ENCODE results near the gene UBE2L6. TPM values are rescaled to one million over a fixed set of nuclear protein-coding genes. Genes with fewer than 3 reads are reported as not detected.

The UBE2L6 gene
- total and polyA plus RNA-seq, 11 donors, result 10.2 to 175 (median 14.5) TPM

- Histone ChIP-seq H3K27me3 (no peaks in the 10 kb centered on the region), H3K36me3 (peaks cover 0 to 76% (median 60%) of the 10 kb centered on the region in 9 donors), H3K9me3 (peaks cover 0 to 3% (median under 1%) of the 10 kb centered on the region in 12 donors), H3K4me3 (no peak overlapping the region), H3K27ac (no peak overlapping the region), H3K4me1 (no peaks in the 10 kb centered on the region)
- TF ChIP-seq POLR2A (IDR thresholded peaks at IDR 0.05), result no peak
- TF ChIP-seq, protein P1, sequence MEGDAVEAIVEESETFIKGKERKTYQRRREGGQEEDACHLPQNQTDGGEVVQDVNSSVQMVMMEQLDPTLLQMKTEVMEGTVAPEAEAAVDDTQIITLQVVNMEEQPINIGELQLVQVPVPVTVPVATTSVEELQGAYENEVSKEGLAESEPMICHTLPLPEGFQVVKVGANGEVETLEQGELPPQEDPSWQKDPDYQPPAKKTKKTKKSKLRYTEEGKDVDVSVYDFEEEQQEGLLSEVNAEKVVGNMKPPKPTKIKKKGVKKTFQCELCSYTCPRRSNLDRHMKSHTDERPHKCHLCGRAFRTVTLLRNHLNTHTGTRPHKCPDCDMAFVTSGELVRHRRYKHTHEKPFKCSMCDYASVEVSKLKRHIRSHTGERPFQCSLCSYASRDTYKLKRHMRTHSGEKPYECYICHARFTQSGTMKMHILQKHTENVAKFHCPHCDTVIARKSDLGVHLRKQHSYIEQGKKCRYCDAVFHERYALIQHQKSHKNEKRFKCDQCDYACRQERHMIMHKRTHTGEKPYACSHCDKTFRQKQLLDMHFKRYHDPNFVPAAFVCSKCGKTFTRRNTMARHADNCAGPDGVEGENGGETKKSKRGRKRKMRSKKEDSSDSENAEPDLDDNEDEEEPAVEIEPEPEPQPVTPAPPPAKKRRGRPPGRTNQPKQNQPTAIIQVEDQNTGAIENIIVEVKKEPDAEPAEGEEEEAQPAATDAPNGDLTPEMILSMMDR (IDR thresholded peaks at IDR 0.05), result no peak
- DNase-seq (no peak), ATAC-seq (no peak)
- 77 to 84% (median 82%) methylated on average over 10 of the region's 10 CpGs for WGBS, 4 donors
- intact Hi-C loops (cut with DNase I), result no loop called here
Observed at GRCh38 chr11:57614234-57614772, 46.8 kb upstream of the UBE2L6 start.

DNA sequence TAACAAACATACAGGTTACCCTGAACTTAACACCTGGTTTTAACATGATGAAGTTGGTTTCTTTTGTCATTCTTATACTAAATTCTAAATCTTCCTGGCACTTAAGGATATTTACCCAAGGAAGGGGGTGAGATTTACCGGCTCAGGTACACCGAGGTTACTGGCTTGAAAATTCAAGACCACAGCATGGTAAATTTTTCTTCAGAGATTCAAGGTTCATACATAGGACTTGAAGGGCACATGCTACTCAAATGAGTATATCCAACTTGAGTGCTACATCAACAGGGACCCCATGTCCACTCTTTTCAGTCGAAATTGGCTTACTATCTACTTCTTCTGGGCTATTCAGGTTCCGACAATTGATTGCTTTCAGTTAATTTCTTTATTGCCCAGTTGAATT lies 42.7 kb upstream of the UBE2L6 start:
- H3K36me3 ChIP-seq, result peaks cover 0 to 100% (median 90%) of the 10 kb centered on the region in 9 donors
- H3K27me3 ChIP-seq, result no peaks in the 10 kb centered on the region
- WGBS, 4 donors, result 92 to 94% (median 94%) methylated on average over 4 of the region's 4 CpGs

DNA sequence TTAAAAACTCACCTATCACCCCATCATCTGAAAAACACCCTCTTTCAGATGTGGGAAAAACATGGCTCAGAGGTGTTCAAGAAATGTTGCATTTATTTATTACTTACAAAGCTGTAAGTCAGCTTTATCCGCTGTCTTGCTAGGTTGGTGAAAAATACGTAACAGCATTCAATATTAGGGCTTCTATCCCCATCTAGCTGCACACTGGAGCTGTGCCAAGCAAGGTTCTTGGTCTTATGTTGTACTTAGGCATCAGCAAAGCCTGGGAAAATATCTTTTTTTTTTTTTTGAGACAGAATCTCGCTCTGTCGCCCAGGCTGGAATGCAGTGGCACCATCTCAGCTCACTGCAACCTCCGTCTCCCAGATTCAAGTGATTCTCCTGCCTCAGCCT lies 37.6 kb upstream of the UBE2L6 start:
- H3K4me1 ChIP-seq, result peaks cover 0 to 9% (median 0%) of the 10 kb centered on the region in 12 donors
- H3K27me3 ChIP-seq, result no peaks in the 10 kb centered on the region
- H3K27ac ChIP-seq, result no peak overlapping the region
- intact Hi-C loops (cut with DNase I), result no loop called here
- WGBS, 4 donors, result 90 to 95% (median 92%) methylated on average over 5 of the region's 5 CpGs
- H3K4me3 ChIP-seq, result no peak overlapping the region
- no peaks in the 10 kb centered on the region for H3K9me3 ChIP-seq
- no peak for ATAC-seq
- DNase-seq, result no peak
- H3K36me3 ChIP-seq, result peaks cover 0 to 71% (median 57%) of the 10 kb centered on the region in 9 donors
- TF ChIP-seq, protein P1 (IDR thresholded peaks at IDR 0.05), result no peak
- no peak for TF ChIP-seq POLR2A (IDR thresholded peaks at IDR 0.05)

More for the DNA sequence above, 42.7 kb upstream of the UBE2L6 start:
- Histone ChIP-seq H3K4me1 (no peaks in the 10 kb centered on the region), H3K27ac (no peak overlapping the region), H3K4me3 (no peak overlapping the region), H3K9me3 (no peaks in the 10 kb centered on the region)
- ATAC-seq, result no peak
- TF ChIP-seq, protein P1 (IDR thresholded peaks at IDR 0.05), result no peak
- TF ChIP-seq POLR2A (IDR thresholded peaks at IDR 0.05), result no peak
- no peak for DNase-seq
- intact Hi-C loops (cut with DNase I), result no loop called here

GRCh38 chr11:57604296-57605027 lies 37.0 kb upstream of the UBE2L6 start:
- H3K27me3 ChIP-seq, result no peaks in the 10 kb centered on the region
- TF ChIP-seq, protein P1 (IDR thresholded peaks at IDR 0.05), result no peak
- TF ChIP-seq POLR2A (IDR thresholded peaks at IDR 0.05), result no peak
- H3K4me1 ChIP-seq, result peaks cover 0 to 10% (median 0%) of the 10 kb centered on the region in 12 donors
- peaks cover 0 to 66% (median 53%) of the 10 kb centered on the region in 9 donors for H3K36me3 ChIP-seq
- ATAC-seq (no peak), DNase-seq (no peak)
- intact Hi-C loops (cut with DNase I), result no loop called here
- no peaks in the 10 kb centered on the region for H3K9me3 ChIP-seq
- H3K4me3 ChIP-seq, result no peak overlapping the region
- no peak overlapping the region for H3K27ac ChIP-seq
- 60 to 62% (median 61%) methylated on average over 8 of the region's 8 CpGs for WGBS, 4 donors
